EL (cell line): ENCODE measurements around the gene SIGLEC6.
"Not testable (repeated sequence)": the region's sequence is repeated elsewhere in the genome, so short reads cannot be mapped to it uniquely, and the experiment has no call there.

Source experiments
- DNase-seq: peaks from one replicate; pipeline ENCODE4 v3.0.0-alpha.2; 2016

Gene SIGLEC6

GRCh38 chr19:51508059-51508733, 23.3 kb downstream of the SIGLEC6 start:
- DNase-seq = no peak

GRCh38 chr19:51507640-51508058, 23.8 kb downstream of the SIGLEC6 start:
- no peak for DNase-seq

- DNase-seq = no peak
Measured at GRCh38 chr19:51507192-51507591, 24.3 kb downstream of the SIGLEC6 start.

GRCh38 chr19:51505904-51506303, 25.6 kb downstream of the SIGLEC6 start:
- DNase-seq = no peak

GRCh38 chr19:51503896-51504295, 27.6 kb downstream of the SIGLEC6 start:
- no peak for DNase-seq

GRCh38 chr19:51503286-51503817, 28.1 kb downstream of the SIGLEC6 start:
- no peak for DNase-seq

- DNase-seq = no peak
Measured at GRCh38 chr19:51501594-51502263, 29.7 kb downstream of the SIGLEC6 start, which contains the start of gene SIGLEC12. TSS of gene SIGLEC12 (minus strand) at chr19:51501800. CDS start at chr19:51501733, 67 bp downstream.

GRCh38 chr19:51500931-51501330, 30.5 kb downstream of the SIGLEC6 start:
- DNase-seq = not testable (repeated sequence)

GRCh38 chr19:51497666-51498065, 33.8 kb downstream of the SIGLEC6 start:
- no peak for DNase-seq

GRCh38 chr19:51493776-51494175, 37.7 kb downstream of the SIGLEC6 start:
- no peak for DNase-seq

- DNase-seq = no peak
Measured at GRCh38 chr19:51491586-51491985, 39.9 kb downstream of the SIGLEC6 start.

- no peak for DNase-seq
Measured at GRCh38 chr19:51490676-51491075, 40.8 kb downstream of the SIGLEC6 start.

- no peak for DNase-seq
Measured at GRCh38 chr19:51489113-51489512, 42.4 kb downstream of the SIGLEC6 start.

- DNase-seq = no peak
Measured at GRCh38 chr19:51488491-51488890, 43.0 kb downstream of the SIGLEC6 start.

GRCh38 chr19:51485960-51486660, 45.4 kb downstream of the SIGLEC6 start:
- no peak for DNase-seq

- DNase-seq = peak; percentile 7
Measured at GRCh38 chr19:51480590-51480989, 50.9 kb downstream of the SIGLEC6 start.

GRCh38 chr19:51479531-51480331, 51.7 kb downstream of the SIGLEC6 start:
- DNase-seq = no peak

GRCh38 chr19:51478381-51479234, 52.9 kb downstream of the SIGLEC6 start, which contains the start of gene CEACAM18:
TSS of gene CEACAM18 (plus strand) at chr19:51478539.
- no peak for DNase-seq

- DNase-seq = no peak
Measured at GRCh38 chr19:51477344-51477743, 54.1 kb downstream of the SIGLEC6 start.

- DNase-seq = no peak
Measured at GRCh38 chr19:51476164-51476563, 55.3 kb downstream of the SIGLEC6 start.

- peak; percentile 57 for DNase-seq
Measured at GRCh38 chr19:51473009-51473707, 58.3 kb downstream of the SIGLEC6 start.
